Breast epithelium (tissue), 3 donors: ENCODE results near the gene KLHL18.

Source experiments
- CTCF ChIP-seq, 3 donors: fragments of 450-650 bp; IDR thresholded peaks; one replicate each; pipeline ENCODE4 v1.5.1; 2016 to 2017; ENCODE audit warnings: antibody characterized with exemption in 3 of 3, mild to moderate bottlenecking in 3 of 3, moderate library complexity in 3 of 3
- POLR2A ChIP-seq: fragments of 450-650 bp; IDR thresholded peaks from one replicate; pipeline ENCODE4 v1.6.1; 2016; ENCODE audit warnings: antibody characterized with exemption, mild to moderate bottlenecking, moderate library complexity
- POLR2AphosphoS5 ChIP-seq, 3 donors: sonication (generic); formaldehyde crosslinking; IDR thresholded peaks; one replicate each; pipeline ENCODE4 v1.6.1; 2017; ENCODE audit warnings: antibody characterized with exemption in 3 of 3

- TF ChIP-seq POLR2AphosphoS5 (IDR thresholded peaks at IDR 0.05) (no peak), POLR2A (no peak), CTCF (IDR thresholded peaks at IDR 0.05) (no peak)
These were observed 17.7 kb upstream of the KLHL18 start for GRCh38 chr3:47265008-47265407.
